Forelimb muscle (tissue), 1 donor: Measurements from ENCODE around the gene MARCHF6. TPM values are rescaled to one million over a fixed set of nuclear protein-coding genes. Genes with fewer than 3 reads are reported as not detected.
"Not testable (repeated sequence)": the region's sequence is repeated elsewhere in the genome, so short reads cannot be mapped to it uniquely, and the experiment has no call there.

Source experiments
- DNase-seq: peaks from one replicate; pipeline ENCODE4 v3.0.0-alpha.2; 2013; ENCODE audit warnings: low read depth
- polyA plus RNA-seq: library from polyadenylated mRNA; unstranded; fragments of 120-200 nt; gene quantifications from one replicate; pipeline ENCODE4 v1.2.1, GENCODE V29; 2013; ENCODE audit not compliant: insufficient read length

Gene MARCHF6, protein sequence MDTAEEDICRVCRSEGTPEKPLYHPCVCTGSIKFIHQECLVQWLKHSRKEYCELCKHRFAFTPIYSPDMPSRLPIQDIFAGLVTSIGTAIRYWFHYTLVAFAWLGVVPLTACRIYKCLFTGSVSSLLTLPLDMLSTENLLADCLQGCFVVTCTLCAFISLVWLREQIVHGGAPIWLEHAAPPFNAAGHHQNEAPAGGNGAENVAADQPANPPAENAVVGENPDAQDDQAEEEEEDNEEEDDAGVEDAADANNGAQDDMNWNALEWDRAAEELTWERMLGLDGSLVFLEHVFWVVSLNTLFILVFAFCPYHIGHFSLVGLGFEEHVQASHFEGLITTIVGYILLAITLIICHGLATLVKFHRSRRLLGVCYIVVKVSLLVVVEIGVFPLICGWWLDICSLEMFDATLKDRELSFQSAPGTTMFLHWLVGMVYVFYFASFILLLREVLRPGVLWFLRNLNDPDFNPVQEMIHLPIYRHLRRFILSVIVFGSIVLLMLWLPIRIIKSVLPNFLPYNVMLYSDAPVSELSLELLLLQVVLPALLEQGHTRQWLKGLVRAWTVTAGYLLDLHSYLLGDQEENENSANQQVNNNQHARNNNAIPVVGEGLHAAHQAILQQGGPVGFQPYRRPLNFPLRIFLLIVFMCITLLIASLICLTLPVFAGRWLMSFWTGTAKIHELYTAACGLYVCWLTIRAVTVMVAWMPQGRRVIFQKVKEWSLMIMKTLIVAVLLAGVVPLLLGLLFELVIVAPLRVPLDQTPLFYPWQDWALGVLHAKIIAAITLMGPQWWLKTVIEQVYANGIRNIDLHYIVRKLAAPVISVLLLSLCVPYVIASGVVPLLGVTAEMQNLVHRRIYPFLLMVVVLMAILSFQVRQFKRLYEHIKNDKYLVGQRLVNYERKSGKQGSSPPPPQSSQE
- polyA plus RNA-seq = 101 TPM

DNA sequence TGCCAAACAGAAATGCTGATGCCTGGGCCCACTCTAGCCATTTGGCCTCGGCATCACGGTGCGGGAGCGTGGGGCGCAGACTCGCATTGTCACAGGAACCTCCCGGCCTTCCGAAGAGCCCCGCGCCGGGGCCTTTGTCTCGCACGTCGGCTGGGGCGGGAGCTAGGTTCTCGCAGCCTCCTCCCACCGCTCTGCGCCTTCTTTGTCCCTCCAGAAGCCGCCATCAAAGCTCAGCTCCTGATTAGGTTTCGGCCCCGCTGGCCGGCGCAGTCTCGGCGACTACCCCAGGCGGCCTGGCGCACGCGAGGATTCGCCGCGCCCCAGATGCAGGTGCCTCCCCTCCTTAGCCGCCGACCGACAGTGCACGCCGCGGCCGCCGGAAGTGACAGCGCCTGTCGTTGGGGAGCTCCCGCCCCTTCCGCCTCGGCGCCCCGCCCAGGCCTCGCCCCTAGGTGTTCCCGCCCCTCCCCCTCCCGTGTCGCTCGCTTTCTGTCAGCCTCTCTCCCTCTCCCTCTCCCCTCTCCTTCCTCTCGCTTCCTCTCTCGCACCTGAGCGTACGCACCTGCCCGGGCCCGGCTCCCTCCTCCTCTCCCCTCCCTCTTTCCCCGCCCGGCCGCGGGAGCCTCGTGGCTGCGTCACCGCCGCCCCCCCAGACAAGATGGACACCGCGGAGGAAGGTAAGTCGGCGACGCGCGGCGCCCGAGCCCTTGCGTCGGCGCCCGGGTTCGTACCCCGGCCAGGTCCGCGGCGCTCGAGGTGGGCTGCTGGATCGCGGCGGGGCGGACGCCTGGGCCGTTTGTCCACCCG, at the start of gene MARCHF6:
MARCHF6 (plus strand) TSS at position 455 of the 807 bp plus-strand sequence; CDS start at position 659, 204 bp downstream.
- peak; percentile 54 for DNase-seq

DNA sequence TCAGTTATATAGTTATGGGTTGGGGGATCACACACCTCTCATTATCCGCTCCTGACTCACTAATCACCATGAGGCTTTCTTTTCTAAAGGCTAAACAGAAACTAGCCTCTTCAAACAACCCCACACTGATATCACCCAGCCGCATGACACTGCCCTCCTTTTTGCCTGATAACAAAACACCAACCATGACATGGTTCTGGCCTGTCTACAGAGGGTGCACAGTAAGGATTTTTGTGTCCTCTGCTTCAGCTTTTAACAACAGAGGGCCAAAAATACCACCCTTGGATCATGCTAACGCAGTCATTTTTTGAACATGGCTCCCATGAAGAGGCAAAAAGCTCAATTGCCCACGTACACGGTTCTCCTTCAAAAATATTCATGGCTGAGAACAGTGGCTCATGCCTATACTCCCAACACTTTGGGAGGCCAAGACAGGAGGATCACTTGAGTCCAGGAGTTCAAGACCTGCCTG, 49.8 kb upstream of the MARCHF6 start:
- no peak for DNase-seq

DNA sequence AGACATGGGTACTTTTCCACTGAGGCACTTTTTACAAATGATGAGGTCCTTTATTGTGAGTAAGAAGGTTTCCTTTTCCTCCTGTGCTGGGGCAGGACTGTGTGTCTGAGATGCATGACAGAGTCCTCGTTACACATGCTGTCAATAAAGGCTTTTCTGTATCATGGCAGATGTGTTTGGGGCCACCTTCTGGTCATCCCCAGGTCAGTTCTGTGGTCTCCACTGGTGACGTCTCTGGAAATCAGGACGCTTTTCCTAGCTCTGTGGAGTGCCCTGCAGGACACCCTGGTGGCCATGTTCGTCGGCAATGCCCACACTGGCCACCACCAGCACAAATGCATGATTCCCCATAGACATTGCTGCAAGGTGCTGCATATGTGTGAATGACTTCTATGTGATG, 48.6 kb upstream of the MARCHF6 start:
- no peak for DNase-seq

DNA sequence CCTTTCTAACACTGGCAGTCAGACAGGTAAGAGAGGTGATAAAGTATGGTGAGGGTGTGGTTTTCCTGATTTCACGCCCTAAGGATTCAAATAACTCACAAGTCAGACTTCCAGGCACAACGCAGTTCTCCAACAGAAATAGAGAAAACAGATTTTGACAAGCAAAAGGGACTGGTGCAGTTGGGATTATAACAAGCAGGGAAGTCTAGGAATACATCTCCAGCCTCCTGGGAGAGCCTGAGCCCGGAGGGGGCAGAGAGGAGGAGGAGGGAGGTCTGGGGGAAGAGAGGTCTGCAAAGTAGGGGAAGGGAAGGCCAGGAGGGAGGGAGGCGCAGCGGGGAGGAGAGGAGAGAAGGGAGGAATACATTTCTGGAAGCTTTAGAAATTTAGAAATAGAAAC, 47.4 kb upstream of the MARCHF6 start:
- no peak for DNase-seq

DNA sequence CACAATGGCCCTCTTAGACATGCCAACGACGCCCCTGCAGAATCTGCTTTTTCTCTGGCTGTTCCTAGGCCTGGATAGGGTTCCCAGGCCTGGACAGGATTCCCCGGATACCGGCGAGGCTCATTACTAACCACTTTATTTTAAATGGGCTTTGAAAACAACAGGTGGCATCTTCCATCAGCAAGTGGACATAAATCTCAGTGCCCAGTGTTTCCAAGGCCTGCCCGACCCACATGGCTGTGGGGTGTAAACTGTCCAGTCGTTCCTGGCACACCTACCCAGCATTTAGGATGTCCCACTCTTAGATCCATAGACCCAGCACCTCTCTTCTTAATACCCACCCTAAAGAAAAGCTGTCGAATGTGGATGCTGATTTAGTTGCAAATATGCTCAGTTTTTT, 46.7 kb upstream of the MARCHF6 start:
- DNase-seq = no peak

DNA sequence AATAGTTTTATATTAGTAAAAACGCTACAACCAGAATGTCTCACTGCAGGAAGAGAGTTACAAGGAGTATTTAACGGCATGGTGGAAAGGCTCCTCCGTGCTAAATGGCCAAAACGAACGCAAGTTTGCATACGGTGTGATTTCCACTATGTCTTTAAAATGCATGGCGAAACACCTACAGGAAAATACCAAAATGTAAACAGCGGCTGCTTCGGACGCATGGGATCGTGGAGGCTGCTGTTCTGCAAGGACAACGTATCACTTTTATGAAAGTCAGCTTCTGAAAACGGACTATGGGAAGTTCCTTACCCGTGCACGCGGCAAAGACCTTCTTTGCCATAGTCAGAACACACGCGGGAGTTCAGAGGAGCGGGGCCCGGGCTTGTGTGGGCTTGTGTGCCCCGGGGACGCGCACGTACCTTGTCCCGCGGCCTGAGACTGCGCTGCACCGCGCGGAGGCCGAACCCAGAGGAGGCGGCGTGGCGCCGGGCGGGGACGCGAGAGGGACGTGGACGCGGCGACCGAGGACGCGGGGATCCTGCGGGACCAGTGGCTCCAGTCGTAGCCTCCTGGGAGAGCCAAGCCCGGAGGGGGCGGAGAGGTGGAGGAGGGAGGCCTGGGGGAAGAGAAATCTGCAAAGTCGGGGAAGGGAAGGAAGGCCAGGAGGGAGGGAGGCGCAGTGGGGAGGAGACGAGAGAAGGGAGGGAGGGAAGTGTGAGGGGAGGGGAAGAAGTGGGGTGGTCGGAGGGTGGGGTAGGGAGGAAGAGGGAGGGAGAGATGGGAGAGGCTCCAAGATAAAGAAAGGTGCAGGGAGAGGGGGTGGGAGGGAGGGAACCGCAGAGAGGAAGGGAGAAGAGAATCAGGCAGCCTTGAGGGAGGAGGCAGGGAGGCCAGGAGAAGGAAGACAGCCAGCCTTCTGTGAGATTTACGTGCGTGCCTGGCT, 46.0 kb upstream of the MARCHF6 start, which contains the start of gene CMBL:
CMBL (minus strand) TSS at position 697 of the 943 bp plus-strand sequence. CDS start 17,140 bp downstream, outside the sequence.
- DNase-seq = no peak

DNA sequence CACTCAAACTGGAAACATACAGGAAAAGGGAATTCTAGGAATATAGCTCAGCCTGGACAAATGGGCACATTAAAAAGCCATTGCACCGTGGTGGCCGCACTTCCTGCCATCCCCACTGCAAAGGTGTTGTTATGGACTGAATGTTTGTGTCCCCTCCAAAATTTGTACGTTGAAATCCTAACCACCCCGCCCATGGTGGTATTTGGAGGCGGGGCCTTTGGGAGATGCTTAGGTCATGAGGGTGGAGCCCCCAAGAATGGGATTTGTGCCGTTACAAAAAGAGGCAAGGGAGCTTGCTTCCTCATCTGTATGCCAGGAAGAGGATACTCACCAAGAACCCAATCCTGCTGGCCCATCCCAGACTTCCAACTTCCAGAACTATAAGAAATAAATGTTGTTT, 44.7 kb upstream of the MARCHF6 start:
- no peak for DNase-seq

DNA sequence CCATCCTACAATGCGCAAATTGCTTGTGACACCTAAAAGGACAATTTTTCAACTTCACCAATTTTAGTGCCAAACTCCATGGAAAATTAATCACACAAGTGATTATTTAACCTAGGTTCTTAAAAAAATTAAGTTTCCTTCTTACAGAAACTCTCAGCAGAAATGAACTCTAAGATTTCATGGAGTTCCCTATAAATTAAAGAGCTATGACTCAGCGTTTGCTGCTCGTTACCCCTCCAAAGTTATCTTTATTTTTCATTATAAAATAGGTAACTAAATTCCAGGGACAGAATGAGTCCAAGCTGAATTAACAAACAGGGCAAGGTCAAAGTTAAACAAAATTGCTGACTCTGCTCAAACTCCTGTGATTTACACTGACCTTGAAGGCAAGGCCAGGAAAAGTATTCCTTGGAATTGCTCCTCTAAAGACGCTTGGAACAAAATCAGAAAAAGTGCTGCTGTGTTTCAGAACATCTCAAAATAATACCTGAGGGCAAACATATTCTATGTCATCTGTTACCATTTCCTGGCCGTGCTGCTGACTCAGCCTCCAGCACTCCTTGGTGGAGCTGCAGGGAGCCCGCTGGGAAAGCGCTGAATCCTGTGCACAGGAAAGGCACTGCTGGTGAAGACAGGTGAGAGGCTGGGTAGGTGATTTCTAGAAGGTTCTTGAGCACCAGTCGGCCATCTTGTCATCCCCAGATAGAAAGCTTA, 43.3 kb upstream of the MARCHF6 start:
- no peak for DNase-seq

DNA sequence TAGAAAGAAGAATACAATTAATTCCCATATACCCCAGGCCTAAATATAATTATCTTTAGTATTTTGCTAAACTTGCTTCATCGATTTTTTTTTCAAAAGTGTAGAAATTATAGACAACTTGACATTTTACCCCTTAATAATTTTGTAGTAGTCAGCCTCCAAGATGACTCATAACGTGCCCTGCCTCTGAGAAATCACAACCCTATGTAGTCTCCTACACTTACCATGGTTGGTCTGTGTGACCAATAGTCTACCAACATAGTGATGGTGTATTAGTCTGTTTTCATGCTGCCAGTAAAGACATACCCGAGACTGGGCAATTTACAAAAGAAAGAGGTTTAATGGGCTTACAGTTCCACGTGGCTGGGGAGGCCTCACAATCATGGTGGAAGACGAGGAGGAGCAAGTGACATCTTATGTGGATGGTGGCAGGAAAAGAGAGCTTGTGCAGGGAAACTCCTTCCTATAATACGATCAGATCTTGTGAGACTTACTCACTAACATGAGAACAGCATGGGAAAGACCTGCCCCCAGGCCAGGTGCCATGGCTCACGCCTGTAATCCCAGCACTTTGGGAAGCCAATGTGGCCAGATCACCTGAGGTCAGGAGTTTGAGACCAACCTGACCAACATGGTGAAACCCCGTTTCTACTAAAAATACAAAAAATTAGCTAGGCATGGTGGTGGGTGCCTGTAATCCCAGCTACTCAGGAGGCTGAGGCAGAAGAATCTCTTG, 42.5 kb upstream of the MARCHF6 start:
- not testable (repeated sequence) for DNase-seq

DNA sequence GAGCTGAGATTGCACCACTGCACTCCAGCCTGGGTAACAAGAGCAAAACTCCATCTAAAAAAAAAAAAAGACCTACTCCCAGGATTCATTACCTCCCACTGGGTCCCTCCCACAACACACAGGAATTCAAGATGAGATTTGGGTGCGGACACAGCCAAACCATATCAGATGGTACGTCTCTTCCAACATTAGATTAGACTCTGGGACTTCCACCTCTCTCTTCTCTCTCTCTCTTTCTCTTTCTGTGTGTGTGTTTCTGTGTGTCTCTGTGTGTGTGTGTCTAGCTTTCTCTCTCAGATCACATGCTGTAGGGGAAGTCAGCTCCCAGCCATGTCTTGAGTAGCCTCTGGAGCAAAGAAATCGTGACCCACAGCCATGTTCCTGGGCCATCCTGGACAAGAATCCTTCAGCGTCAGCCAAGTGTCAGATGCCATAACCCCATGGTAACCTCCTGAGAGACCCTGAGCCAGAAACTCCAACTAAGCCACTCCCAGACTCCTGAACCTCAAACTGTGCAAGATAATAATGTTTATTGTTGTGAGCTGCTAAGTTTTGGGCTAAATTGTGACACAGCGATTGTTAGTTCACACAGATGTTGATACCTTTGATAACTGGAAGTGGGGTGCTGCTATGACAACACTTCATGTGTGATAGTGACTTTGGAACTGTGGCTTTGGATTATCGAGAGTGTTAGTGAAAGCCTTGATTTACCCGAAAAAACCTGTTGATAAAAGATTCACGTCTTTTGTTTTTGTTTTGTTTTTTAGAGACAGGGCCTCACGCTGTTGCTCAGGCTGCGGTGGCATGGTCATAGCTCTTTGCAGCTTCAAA, 41.7 kb upstream of the MARCHF6 start:
- no peak for DNase-seq

DNA sequence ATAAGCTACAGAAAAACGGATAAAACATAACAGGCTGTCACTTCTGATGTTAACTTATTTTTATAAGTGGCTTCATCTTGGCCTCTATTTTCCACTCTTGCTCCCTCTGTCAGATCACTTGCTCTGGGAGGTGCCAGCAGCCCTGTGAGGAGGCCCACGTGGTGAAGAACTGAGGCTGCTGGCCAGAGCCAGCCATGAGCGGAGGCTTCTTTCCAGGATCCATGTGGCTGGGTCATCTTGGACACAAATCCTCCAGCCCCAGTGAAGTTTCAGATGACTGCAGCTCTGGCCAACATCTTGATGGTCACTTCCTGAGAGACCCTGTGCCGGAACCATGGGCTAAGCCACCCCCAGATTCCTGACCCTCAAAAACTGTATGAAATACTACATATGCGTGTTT, 38.3 kb upstream of the MARCHF6 start:
- DNase-seq = no peak

DNA sequence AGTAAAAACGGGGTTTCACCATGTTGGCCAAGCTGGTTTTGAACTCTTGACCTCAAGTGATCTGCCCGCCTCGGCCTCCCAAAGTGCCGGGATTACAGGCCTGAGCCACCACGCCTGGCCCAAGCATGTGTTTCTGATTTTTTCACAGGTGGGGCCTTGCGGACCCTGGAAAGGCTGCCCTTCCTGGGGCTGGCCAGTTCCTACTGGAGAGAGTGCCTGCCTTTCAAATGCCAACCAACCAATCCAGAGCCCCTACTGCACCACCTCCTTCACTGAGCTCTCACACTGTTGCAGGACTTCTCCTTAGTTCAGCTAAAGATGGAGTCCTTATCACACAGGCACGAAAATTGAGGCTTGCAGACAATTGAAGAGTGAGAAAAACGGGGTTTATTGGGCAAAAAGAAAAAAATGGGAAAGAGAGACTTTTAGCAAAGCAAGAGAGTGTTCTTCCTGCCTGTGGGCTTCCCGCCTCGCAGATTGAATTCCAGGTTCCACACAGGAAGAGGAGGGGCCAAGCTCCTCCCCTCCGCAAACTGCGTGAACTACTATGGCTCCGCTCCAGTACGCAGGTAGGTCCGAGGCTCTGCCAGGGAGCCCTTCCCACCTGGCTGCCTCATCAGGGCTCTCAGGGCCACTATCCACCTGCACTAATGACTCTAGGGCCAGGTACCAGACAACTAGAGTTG, 37.5 kb upstream of the MARCHF6 start:
- DNase-seq = no peak

DNA sequence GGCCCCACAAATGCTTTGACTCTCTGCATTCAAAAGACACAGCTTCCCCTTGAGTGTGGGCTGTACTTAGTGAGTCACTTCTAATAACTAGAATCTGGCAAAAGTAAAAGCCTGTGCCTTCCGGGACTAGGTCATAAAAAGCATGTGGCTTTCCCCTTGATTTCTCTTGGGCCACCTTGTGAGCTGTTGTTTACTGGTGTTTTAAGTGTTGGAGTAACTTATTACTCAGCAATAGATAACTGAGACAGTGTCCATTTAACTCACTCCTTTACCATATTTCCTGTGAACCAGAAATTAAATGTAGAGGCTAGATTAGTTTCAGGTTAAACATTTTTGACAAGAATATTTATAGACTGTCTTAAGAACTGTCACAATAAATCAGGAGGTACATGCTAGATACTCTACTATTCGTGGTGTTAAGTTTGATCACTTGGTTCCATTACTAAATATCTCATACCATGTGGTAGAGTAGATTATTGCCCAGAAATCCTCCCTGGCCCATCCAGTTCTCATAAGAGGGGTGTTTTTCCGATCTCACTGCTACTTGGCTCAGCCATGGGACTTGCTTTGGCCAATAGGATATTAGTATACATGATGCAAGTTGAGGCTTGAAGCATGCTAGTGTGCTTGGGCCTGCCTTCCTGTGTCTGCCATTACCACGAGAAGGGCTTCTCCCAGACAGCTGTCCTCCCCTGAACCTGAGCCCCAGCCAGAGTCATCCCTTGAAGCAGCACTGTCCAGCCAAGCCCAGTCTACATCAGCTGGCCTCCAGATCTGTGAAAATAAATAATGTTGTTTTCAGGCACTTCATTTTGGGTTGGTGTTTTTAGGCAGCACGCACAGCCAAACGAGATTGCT, 35.4 kb upstream of the MARCHF6 start:
- DNase-seq = no peak

DNA sequence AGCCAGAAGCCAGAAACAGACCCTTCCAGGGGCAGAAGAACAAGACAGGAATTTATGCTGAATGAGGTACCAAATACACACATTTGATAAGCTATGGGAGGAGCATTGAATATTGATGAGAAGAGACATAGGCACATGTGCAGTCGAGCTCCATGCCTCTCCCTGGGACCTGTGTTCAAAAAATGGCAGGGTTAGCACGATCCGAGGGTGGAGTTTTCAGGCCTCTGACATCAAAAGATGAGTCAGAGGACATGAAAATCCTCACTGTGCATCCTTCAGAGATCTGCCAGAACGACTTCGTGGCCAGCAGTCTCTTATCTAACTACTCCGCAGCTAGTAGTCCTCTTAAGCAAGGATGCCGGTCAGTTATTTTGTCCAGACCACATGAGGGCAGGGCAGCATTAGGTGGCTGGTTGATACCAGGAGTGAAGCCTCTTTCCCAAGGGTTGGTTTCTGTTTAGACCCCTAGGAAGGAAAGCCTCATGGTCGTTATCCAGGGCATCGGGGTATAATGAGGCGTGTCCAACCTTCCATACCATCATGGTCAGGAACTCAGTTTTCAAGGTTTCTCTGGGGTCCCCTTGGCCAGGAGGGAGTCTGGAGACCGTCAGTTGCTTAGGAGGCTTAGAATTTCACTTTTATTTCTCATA, 34.2 kb upstream of the MARCHF6 start:
- DNase-seq = no peak

DNA sequence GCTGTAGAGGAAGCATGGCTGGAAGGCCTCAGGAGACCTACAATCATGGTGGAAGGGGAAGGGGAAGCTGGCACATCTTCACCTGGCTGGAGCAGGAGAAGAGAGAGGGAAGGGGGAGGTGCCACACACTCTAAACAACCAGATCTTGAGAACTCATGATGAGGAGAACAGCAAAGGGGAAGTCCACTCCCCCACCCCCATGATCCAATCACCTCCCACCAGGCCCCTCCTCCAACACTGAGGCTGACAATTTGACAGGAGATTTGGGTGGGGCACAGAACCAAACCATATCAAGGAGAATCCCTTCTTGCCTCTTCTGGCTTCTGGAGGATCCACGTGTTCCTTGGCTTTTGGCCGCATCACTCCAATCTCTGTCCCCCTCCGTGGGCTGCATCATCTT, 32.7 kb upstream of the MARCHF6 start:
- no peak for DNase-seq

DNA sequence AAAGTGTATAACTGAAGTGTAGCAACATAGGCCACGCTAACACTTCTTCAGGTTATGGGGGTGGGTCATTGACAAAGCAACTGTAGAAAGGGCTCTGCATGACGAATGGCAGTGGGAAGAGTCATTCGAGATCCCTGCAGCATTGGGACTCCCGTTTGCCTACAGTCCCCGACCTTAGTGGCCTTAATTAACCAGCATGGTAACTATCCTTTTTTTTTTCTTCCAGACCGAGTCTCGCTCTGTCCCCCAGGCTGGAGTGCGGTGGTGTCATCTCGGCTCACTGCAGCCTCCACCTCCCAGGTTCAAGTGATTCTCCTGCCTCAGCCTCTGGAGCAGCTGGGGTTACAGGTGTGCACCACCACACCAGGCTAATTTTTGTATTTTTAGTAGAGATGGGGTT, 31.6 kb upstream of the MARCHF6 start:
- no peak for DNase-seq
